Fibroblast of lung (primary cell): ENCODE measurements around the gene LRRC8C.

Experiments used
- CTCF ChIP-seq, 2 donors: IDR thresholded peaks in 1 of 2; conservative IDR thresholded peaks in 1 of 2; 1 replicate in 1 of 2; 2 replicates in 1 of 2; pipeline ENCODE4 v1.5.1; 2011 to 2012; ENCODE audit warnings: low read length in 2 of 2, control low read depth in 1 of 2, inconsistent platforms in 1 of 2, low read depth in 1 of 2, mild to moderate bottlenecking in 1 of 2
- EZH2 ChIP-seq: IDR thresholded peaks from 2 replicates; pipeline ENCODE4 v1.5.1; 2012; ENCODE audit warnings: low read length, control low read depth, mild to moderate bottlenecking; ENCODE audit errors: missing control alignments

DNA sequence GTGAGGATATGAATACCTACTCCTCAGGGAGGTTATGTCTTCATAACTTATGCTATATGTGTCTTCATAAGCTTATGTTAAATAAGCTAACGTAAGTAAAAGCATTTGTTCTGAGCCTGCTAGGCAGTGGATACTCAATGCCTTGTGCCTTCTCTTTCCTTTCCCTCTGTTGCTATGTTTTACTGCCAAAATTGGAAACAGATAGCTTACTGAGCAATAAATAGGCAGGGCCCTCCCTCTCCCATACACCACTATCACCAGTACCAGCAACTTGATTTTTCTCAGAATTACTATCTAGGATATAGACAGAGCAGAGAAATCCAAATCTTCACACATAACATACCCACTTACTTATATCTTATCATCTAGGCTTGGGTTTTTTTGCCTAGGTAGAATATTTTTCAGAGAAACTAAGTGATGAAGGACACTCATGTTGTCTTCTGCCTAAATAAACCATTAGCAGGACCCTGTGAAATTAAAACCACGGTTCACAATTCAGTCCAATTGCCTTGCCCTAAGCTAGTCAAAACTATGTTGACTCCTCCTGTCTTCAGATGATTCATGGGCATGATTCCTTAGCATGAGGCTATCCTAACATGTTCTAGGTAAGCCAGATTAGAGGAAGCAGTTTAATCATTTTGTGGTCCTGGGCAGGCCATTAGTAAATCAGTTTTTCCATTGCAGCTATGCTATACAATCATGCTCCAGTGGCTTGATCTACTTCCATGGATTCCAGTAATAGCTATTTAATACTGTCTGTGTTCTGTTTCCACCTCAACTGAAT lies 15.9 kb upstream of the LRRC8C start:
- TF ChIP-seq CTCF (conservative IDR thresholded peaks at IDR 0.05 in 1 of 2, IDR thresholded peaks at IDR 0.05 in 1 of 2; ENCODE audit: low read depth in 1 of 2, low read length in 2 of 2), result no peak
- TF ChIP-seq EZH2, result no peak
